Keratinocyte (primary cell): ENCODE results near the gene SIGLEC9.

ENCODE experiments used
- CTCF ChIP-seq, 3 experiments: IDR thresholded peaks in 1 of 3; conservative IDR thresholded peaks in 1 of 3; optimal IDR thresholded peaks in 1 of 3; 2 replicates in 2 of 3; 3 replicates in 1 of 3; pipeline versions ENCODE3 to v1.5.1; 2011; ENCODE audit warnings: low read length in 3 of 3, mild to moderate bottlenecking in 3 of 3, moderate library complexity in 2 of 3, control low read depth in 1 of 3, inconsistent platforms in 1 of 3; ENCODE audit not compliant: insufficient read depth in 2 of 3; ENCODE audit errors: extremely low read depth in 1 of 3
- EZH2 ChIP-seq: IDR thresholded peaks from one replicate; pipeline ENCODE4 v1.6.1; 2012; ENCODE audit warnings: inconsistent platforms, mild to moderate bottlenecking, low read length, moderate library complexity

- TF ChIP-seq CTCF (optimal IDR thresholded peaks at IDR 0.05 in 1 of 3, IDR thresholded peaks at IDR 0.05 in 1 of 3, conservative IDR thresholded peaks at IDR 0.05 in 1 of 3; ENCODE audit: extremely low read depth in 1 of 3, insufficient read depth in 2 of 3, low read length in 3 of 3) (no peak), EZH2 (no peak)
Measured at GRCh38 chr19:51131780-51132680, 7.3 kb downstream of the SIGLEC9 start.
